Loucy (cell line): ENCODE measurements around the gene YTHDC2.

Experiments
- EZH2phosphoT487 ChIP-seq: fragments of 200-600 bp; IDR thresholded peaks from 2 replicates; pipeline ENCODE4 v1.6.1; 2018; ENCODE audit warnings: antibody characterized with exemption, mild to moderate bottlenecking, moderate library complexity, borderline replicate concordance
- TF ChIP-seq, protein P1 (sequence below): fragments of 200-600 bp; sonication (generic); conservative IDR thresholded peaks from 2 replicates; pipeline ENCODE4 v1.5.1; 2014; ENCODE audit warnings: mild to moderate bottlenecking, antibody characterized with exemption, low read length

DNA sequence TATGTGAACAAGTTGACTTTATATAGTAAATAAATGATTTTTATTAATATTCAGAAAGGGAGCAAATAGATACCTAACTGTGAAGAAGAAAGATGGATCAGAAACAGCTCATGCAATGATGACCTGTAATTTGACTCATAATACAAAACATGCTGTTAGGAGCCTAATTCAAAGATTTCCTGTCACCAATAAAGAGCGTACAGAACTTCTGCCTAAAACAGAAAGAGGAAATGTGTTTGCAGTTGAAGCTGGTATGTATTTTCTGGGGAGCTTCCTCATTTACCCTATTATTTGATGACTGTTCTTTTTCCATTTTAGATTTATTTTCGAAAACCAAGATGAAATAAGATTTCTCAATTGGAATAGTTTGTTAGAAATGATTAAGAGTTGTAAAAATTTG, 11.4 kb downstream of the YTHDC2 start:
- TF ChIP-seq, protein P1, sequence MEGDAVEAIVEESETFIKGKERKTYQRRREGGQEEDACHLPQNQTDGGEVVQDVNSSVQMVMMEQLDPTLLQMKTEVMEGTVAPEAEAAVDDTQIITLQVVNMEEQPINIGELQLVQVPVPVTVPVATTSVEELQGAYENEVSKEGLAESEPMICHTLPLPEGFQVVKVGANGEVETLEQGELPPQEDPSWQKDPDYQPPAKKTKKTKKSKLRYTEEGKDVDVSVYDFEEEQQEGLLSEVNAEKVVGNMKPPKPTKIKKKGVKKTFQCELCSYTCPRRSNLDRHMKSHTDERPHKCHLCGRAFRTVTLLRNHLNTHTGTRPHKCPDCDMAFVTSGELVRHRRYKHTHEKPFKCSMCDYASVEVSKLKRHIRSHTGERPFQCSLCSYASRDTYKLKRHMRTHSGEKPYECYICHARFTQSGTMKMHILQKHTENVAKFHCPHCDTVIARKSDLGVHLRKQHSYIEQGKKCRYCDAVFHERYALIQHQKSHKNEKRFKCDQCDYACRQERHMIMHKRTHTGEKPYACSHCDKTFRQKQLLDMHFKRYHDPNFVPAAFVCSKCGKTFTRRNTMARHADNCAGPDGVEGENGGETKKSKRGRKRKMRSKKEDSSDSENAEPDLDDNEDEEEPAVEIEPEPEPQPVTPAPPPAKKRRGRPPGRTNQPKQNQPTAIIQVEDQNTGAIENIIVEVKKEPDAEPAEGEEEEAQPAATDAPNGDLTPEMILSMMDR = no peak
- TF ChIP-seq EZH2phosphoT487 = no peak
